HG03135 (cell line): ENCODE data around the gene GMDS.

ENCODE experiments used
- ATAC-seq: cut with Tn5 transposase; IDR thresholded peaks from one replicate; pipeline ENCODE4 v1.9.1; 2021; ENCODE audit warnings: mild to moderate bottlenecking, moderate library complexity; ENCODE audit not compliant: unreplicated experiment

Gene GMDS

GRCh38 chr6:1584996-1585668 is 660.3 kb downstream of the GMDS start:
- ATAC-seq: no peak

GRCh38 chr6:1584146-1584545 is 661.3 kb downstream of the GMDS start:
- no peak for ATAC-seq

GRCh38 chr6:1581120-1581991 is 664.0 kb downstream of the GMDS start:
- ATAC-seq: no peak

- ATAC-seq: no peak
These were observed 664.8 kb downstream of the GMDS start for GRCh38 chr6:1580585-1580984.

GRCh38 chr6:1580109-1580508 is 665.3 kb downstream of the GMDS start:
- ATAC-seq: no peak

- no peak for ATAC-seq
These were observed 666.3 kb downstream of the GMDS start for GRCh38 chr6:1579096-1579495.

GRCh38 chr6:1577896-1578745 is 667.3 kb downstream of the GMDS start:
- no peak for ATAC-seq

GRCh38 chr6:1577146-1577680 is 668.2 kb downstream of the GMDS start:
- no peak for ATAC-seq

GRCh38 chr6:1576711-1577110 is 668.7 kb downstream of the GMDS start:
- ATAC-seq: no peak

GRCh38 chr6:1576166-1576565 is 669.2 kb downstream of the GMDS start:
- no peak for ATAC-seq

- no peak for ATAC-seq
These were observed 670.0 kb downstream of the GMDS start for GRCh38 chr6:1575210-1576041.

GRCh38 chr6:1574890-1575209 is 670.6 kb downstream of the GMDS start:
- ATAC-seq: no peak

GRCh38 chr6:1574083-1574761 is 671.2 kb downstream of the GMDS start:
- no peak for ATAC-seq
